H9 (cell line): ENCODE measurements around the gene NKX2-2. TPM values are rescaled to one million over a fixed set of nuclear protein-coding genes. Genes with fewer than 3 reads are reported as not detected.

Source experiments
- DNase-seq: peaks from one replicate; pipeline ENCODE4 v3.0.0-alpha.2; 2017
- H2AFZ ChIP-seq: one replicate; pipeline ENCODE4 v1.6.1; 2013; ENCODE audit warnings: mild to moderate bottlenecking, low read length, control low read depth, moderate library complexity
- H2AK5ac ChIP-seq: 2 replicates; pipeline ENCODE4 v1.6.1; 2013; ENCODE audit warnings: low read length, control low read depth, mixed read lengths; ENCODE audit not compliant: insufficient read length
- H2BK120ac ChIP-seq: one replicate; pipeline ENCODE4 v1.6.1; 2013; ENCODE audit warnings: low read depth, mild to moderate bottlenecking, low read length, control low read depth, inconsistent platforms; ENCODE audit not compliant: poor library complexity, severe bottlenecking
- H2BK12ac ChIP-seq: 2 replicates; pipeline ENCODE4 v1.6.1; 2013; ENCODE audit warnings: low read length, control low read depth, mixed read lengths, low read depth; ENCODE audit not compliant: insufficient read length
- H2BK15ac ChIP-seq: 2 replicates; pipeline ENCODE4 v1.6.1; 2013; ENCODE audit warnings: low read depth, low read length, control low read depth
- H2BK20ac ChIP-seq: one replicate; pipeline ENCODE4 v1.6.1; 2013; ENCODE audit warnings: low read depth, mild to moderate bottlenecking, low read length, control low read depth, inconsistent platforms; ENCODE audit not compliant: poor library complexity, severe bottlenecking
- H2BK5ac ChIP-seq: 2 replicates; pipeline ENCODE4 v1.6.1; 2013; ENCODE audit warnings: low read length, control low read depth, mixed read lengths; ENCODE audit not compliant: insufficient read length
- H3K14ac ChIP-seq: 2 replicates; pipeline ENCODE4 v1.6.1; 2013; ENCODE audit warnings: low read length, control low read depth; ENCODE audit not compliant: insufficient read depth
- H3K18ac ChIP-seq: 2 replicates; pipeline ENCODE4 v1.6.1; 2013; ENCODE audit warnings: low read depth, mild to moderate bottlenecking, mixed read lengths, low read length, control low read depth; ENCODE audit not compliant: insufficient read length
- H3K23ac ChIP-seq: 2 replicates; pipeline ENCODE4 v1.6.1; 2013; ENCODE audit warnings: low read length, control low read depth, mixed read lengths, low read depth; ENCODE audit not compliant: insufficient read length
- H3K23me2 ChIP-seq: 2 replicates; pipeline ENCODE4 v1.6.1; 2013; ENCODE audit warnings: low read depth, mild to moderate bottlenecking, mixed read lengths, low read length, control low read depth; ENCODE audit not compliant: insufficient read length, poor library complexity, severe bottlenecking
- H3K27ac ChIP-seq: 2 replicates; pipeline ENCODE4 v1.5.1; 2013; ENCODE audit warnings: low read length, control low read depth, mixed read lengths, low read depth; ENCODE audit not compliant: insufficient read length
- H3K27me3 ChIP-seq: 2 replicates; pipeline ENCODE4 v1.6.1; 2013; ENCODE audit warnings: low read length, control low read depth, inconsistent platforms; ENCODE audit not compliant: insufficient read depth
- H3K4ac ChIP-seq: 2 replicates; pipeline ENCODE4 v1.6.1; 2013; ENCODE audit warnings: low read depth, mild to moderate bottlenecking, control low read depth, inconsistent platforms, low read length, moderate library complexity
- H3K4me1 ChIP-seq: 2 replicates; pipeline ENCODE4 v1.6.1; 2013; ENCODE audit warnings: low read length, control low read depth, inconsistent platforms; ENCODE audit not compliant: insufficient read depth
- H3K4me2 ChIP-seq: 2 replicates; pipeline ENCODE4 v1.6.1; 2013; ENCODE audit warnings: low read length, control low read depth, mixed read lengths; ENCODE audit not compliant: insufficient read length, insufficient read depth
- H3K56ac ChIP-seq: 2 replicates; pipeline ENCODE4 v1.6.1; 2013; ENCODE audit warnings: low read depth, mild to moderate bottlenecking, mixed read lengths, low read length, control low read depth; ENCODE audit not compliant: insufficient read length
- H3K79me1 ChIP-seq: 2 replicates; pipeline ENCODE4 v1.6.1; 2013; ENCODE audit warnings: low read depth, mild to moderate bottlenecking, moderate library complexity, low read length, control low read depth, inconsistent platforms; ENCODE audit not compliant: insufficient read depth, poor library complexity, severe bottlenecking
- H3K79me2 ChIP-seq: 2 replicates; pipeline ENCODE4 v1.6.1; 2013; ENCODE audit warnings: low read length, control low read depth, inconsistent platforms; ENCODE audit not compliant: insufficient read depth
- H3K9ac ChIP-seq: 2 replicates; pipeline ENCODE4 v1.6.1; 2013; ENCODE audit warnings: low read length, control low read depth, mixed read lengths; ENCODE audit not compliant: insufficient read length; ENCODE audit errors: extremely low read depth
- H3K9me3 ChIP-seq: one replicate; pipeline ENCODE4 v1.6.1; 2013; ENCODE audit warnings: low read depth, low read length, inconsistent platforms; ENCODE audit not compliant: control insufficient read depth
- H3T11ph ChIP-seq: one replicate; pipeline ENCODE4 v1.6.1; 2013; ENCODE audit warnings: mild to moderate bottlenecking, low read length, control low read depth, inconsistent platforms
- H4K20me1 ChIP-seq: one replicate; pipeline ENCODE4 v1.6.1; 2013; ENCODE audit not compliant: control insufficient read depth, insufficient read length, insufficient read depth
- H4K5ac ChIP-seq: 2 replicates; pipeline ENCODE4 v1.6.1; 2013; ENCODE audit warnings: low read depth, mild to moderate bottlenecking, mixed read lengths, low read length, control low read depth; ENCODE audit not compliant: insufficient read length
- H4K8ac ChIP-seq: replicated peaks from 2 replicates; pipeline ENCODE4 v1.6.1; 2013; ENCODE audit warnings: low read length, control low read depth, mixed read lengths, low read depth; ENCODE audit not compliant: insufficient read length
- H4K91ac ChIP-seq: 2 replicates; pipeline ENCODE4 v1.6.1; 2013; ENCODE audit warnings: low read depth, mild to moderate bottlenecking, moderate library complexity, mixed read lengths, low read length, control low read depth; ENCODE audit not compliant: insufficient read length
- H3K27ac Mint-ChIP-seq, 3 experiments: 2 replicates in 2 of 3; 3 replicates in 1 of 3; pipeline ENCODE4 v1.8.0; 2020 to 2021; ENCODE audit warnings: mixed read lengths in 3 of 3, mild to moderate bottlenecking in 1 of 3, moderate library complexity in 1 of 3
- H3K27me3 Mint-ChIP-seq: 2 replicates; pipeline ENCODE4 v1.8.0; 2021; ENCODE audit warnings: low read depth, mild to moderate bottlenecking, moderate library complexity, mixed read lengths
- H3K36me3 Mint-ChIP-seq, 3 experiments: 2 replicates in 2 of 3; 3 replicates in 1 of 3; pipeline ENCODE4 v1.8.0; 2020 to 2021; ENCODE audit warnings: low read depth in 3 of 3, mixed read lengths in 3 of 3; ENCODE audit not compliant: insufficient read depth in 1 of 3
- H3K4me1 Mint-ChIP-seq, 2 experiments: 2 replicates each; pipeline ENCODE4 v1.8.0; 2020; ENCODE audit warnings: mixed read lengths in 2 of 2
- H3K4me3 Mint-ChIP-seq, 2 experiments: 2 replicates in 1 of 2; 3 replicates in 1 of 2; pipeline ENCODE4 v1.8.0; 2020 to 2021; ENCODE audit warnings: mild to moderate bottlenecking in 2 of 2, mixed read lengths in 2 of 2, moderate library complexity in 1 of 2
- H3K9me3 Mint-ChIP-seq, 2 experiments: 2 replicates in 1 of 2; 3 replicates in 1 of 2; pipeline ENCODE4 v1.8.0; 2020; ENCODE audit warnings: mild to moderate bottlenecking in 2 of 2, mixed read lengths in 2 of 2, moderate library complexity in 1 of 2
- WGBS: extraction: QIAGEN DNeasy Blood & Tissue Kit; methylation state at CpG from one replicate; pipeline ENCODE4 v1.1.7; 2013; ENCODE audit warnings: missing lambda C conversion rate, low lambda C conversion rate, mixed read lengths; ENCODE audit not compliant: insufficient read length; ENCODE audit errors: extremely low coverage; 5-methylcytosine and 5-hydroxymethylcytosine counted together
- total RNA-seq: library from RNA; stranded (reverse); gene quantifications from 2 replicates; pipeline ENCODE4 v1.2.1, GENCODE V29; 2021
- TF ChIP-seq, protein P1 (sequence below): fragments of 200-600 bp; sonication (generic); conservative IDR thresholded peaks from 3 replicates; pipeline ENCODE4 v1.8.0; 2021; ENCODE audit warnings: antibody characterized with exemption, mild to moderate bottlenecking

NKX2-2 gene
- total RNA-seq, 1 experiment from 2014 or later = not detected

- WGBS = no CpG with 5 or more reads among the region's 7 CpGs
- no peak overlapping the region for H4K5ac ChIP-seq
- no peak overlapping the region for H2BK12ac ChIP-seq
- H4K8ac ChIP-seq = no peak overlapping the region
- no peak overlapping the region for H3K4me2 ChIP-seq
- Mint-ChIP-seq H3K27ac (no peak overlapping the region), H3K36me3 (no peaks in the 10 kb centered on the region; a peak in 1 of 7 replicates), H3K9me3 (no peaks in the 10 kb centered on the region), H3K4me1 (peaks cover 9 to 16% of the 10 kb centered on the region in 2 experiments), H3K4me3 (no peak overlapping the region), H3K27me3 (peaks cover 5% of the 10 kb centered on the region; the same call in 1 of the 2 replicates)
- no peaks in the 10 kb centered on the region for H3K9me3 ChIP-seq
- H2AFZ ChIP-seq = no peak overlapping the region
- no peaks in the 10 kb centered on the region for H3K79me1 ChIP-seq
- H2BK120ac ChIP-seq = no peak overlapping the region
- TF ChIP-seq, protein P1, sequence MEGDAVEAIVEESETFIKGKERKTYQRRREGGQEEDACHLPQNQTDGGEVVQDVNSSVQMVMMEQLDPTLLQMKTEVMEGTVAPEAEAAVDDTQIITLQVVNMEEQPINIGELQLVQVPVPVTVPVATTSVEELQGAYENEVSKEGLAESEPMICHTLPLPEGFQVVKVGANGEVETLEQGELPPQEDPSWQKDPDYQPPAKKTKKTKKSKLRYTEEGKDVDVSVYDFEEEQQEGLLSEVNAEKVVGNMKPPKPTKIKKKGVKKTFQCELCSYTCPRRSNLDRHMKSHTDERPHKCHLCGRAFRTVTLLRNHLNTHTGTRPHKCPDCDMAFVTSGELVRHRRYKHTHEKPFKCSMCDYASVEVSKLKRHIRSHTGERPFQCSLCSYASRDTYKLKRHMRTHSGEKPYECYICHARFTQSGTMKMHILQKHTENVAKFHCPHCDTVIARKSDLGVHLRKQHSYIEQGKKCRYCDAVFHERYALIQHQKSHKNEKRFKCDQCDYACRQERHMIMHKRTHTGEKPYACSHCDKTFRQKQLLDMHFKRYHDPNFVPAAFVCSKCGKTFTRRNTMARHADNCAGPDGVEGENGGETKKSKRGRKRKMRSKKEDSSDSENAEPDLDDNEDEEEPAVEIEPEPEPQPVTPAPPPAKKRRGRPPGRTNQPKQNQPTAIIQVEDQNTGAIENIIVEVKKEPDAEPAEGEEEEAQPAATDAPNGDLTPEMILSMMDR = no peak
- no peak overlapping the region for H3K18ac ChIP-seq
- H2BK20ac ChIP-seq = no peak overlapping the region
- H4K20me1 ChIP-seq = no peaks in the 10 kb centered on the region
- no peaks in the 10 kb centered on the region for H3K23me2 ChIP-seq
- H3K9ac ChIP-seq = no peak overlapping the region
- DNase-seq = no peak
- H2AK5ac ChIP-seq = no peak overlapping the region
- H4K91ac ChIP-seq = no peak overlapping the region
- H3K27me3 ChIP-seq = no peaks in the 10 kb centered on the region
- H3K79me2 ChIP-seq = no peaks in the 10 kb centered on the region
- no peak overlapping the region for H3K23ac ChIP-seq
- no peak overlapping the region for H3K56ac ChIP-seq
- peaks cover 7% of the 10 kb centered on the region; the same call in 1 of the 2 replicates for H3K4me1 ChIP-seq
- no peak overlapping the region for H3K4ac ChIP-seq
- no peak overlapping the region for H2BK15ac ChIP-seq
- H2BK5ac ChIP-seq = no peak overlapping the region
- H3T11ph ChIP-seq = no peak overlapping the region
- no peak overlapping the region for H3K14ac ChIP-seq
- H3K27ac ChIP-seq = no peak overlapping the region
Observed at GRCh38 chr20:21554985-21555384, 41.1 kb upstream of the NKX2-2 start.
